ENCODE data around the gene EDAR.

EDAR gene

GRCh38 chr2:108922141-108922915 lies 66.7 kb downstream of the EDAR start:
- peak; percentile 41 for DNase-seq (ENCODE audit: low spot score)
- Histone ChIP-seq H3K27ac (no peak overlapping the region), H3K4me3 (no peak overlapping the region)
- TF ChIP-seq CTCF (IDR thresholded peaks at IDR 0.05): no peak

- TF ChIP-seq CTCF (IDR thresholded peaks at IDR 0.05): no peak
- DNase-seq (ENCODE audit: low spot score): peak; percentile 69
- no peak overlapping the region for H3K4me3 ChIP-seq
- H3K27ac ChIP-seq: no peak overlapping the region
Measured at GRCh38 chr2:108921096-108922030, 67.7 kb downstream of the EDAR start.

- DNase-seq (ENCODE audit: low spot score): peak; percentile 38
- TF ChIP-seq CTCF (IDR thresholded peaks at IDR 0.05): no peak
- no peak overlapping the region for H3K27ac ChIP-seq
- no peak overlapping the region for H3K4me3 ChIP-seq
Measured at GRCh38 chr2:108920686-108921085, 68.3 kb downstream of the EDAR start.

GRCh38 chr2:108919571-108920373 lies 69.2 kb downstream of the EDAR start:
- peak; percentile 47 for DNase-seq (ENCODE audit: low spot score)
- H3K27ac ChIP-seq: no peak overlapping the region
- no peak overlapping the region for H3K4me3 ChIP-seq
- TF ChIP-seq CTCF (IDR thresholded peaks at IDR 0.05): no peak

GRCh38 chr2:108918941-108919341 lies 70.1 kb downstream of the EDAR start:
- H3K27ac ChIP-seq: no peak overlapping the region
- H3K4me3 ChIP-seq: no peak overlapping the region
- peak; percentile 43 for DNase-seq (ENCODE audit: low spot score)
- TF ChIP-seq CTCF (IDR thresholded peaks at IDR 0.05): no peak

- no peak for TF ChIP-seq CTCF (IDR thresholded peaks at IDR 0.05)
- no peak overlapping the region for H3K4me3 ChIP-seq
- no peak overlapping the region for H3K27ac ChIP-seq
- DNase-seq (ENCODE audit: low spot score): peak; percentile 45
Measured at GRCh38 chr2:108918156-108918874, 70.7 kb downstream of the EDAR start.
